KOPT-K1 (cell line): Measurements from ENCODE around the gene LTF.
"Not testable (repeated sequence)": the region's sequence is repeated elsewhere in the genome, so short reads cannot be mapped to it uniquely, and the experiment has no call there.

Experiments used
- H3K27ac ChIP-seq: fragments of 200-600 bp; sonication (generic); 2 replicates; pipeline ENCODE4 v1.5.1; 2016; ENCODE audit warnings: antibody characterized with exemption, mild to moderate bottlenecking, low read depth, low read length; ENCODE audit not compliant: poor library complexity, severe bottlenecking
- H3K36me3 ChIP-seq: fragments of 200-600 bp; sonication (generic); 2 replicates; pipeline ENCODE4 v1.5.1; 2017; ENCODE audit warnings: antibody characterized with exemption, mild to moderate bottlenecking, low read length, moderate library complexity; ENCODE audit not compliant: insufficient read depth
- H3K9me3 ChIP-seq: fragments of 200-600 bp; sonication (generic); 2 replicates; pipeline ENCODE4 v1.5.1; 2017; ENCODE audit warnings: antibody characterized with exemption, low read length, mild to moderate bottlenecking; ENCODE audit not compliant: insufficient read depth, poor library complexity, severe bottlenecking

LTF gene

GRCh38 chr3:46447228-46447985 is 17.3 kb downstream of the LTF start:
- H3K9me3 ChIP-seq, result no peaks in the 10 kb centered on the region

GRCh38 chr3:46442576-46443530 is 21.9 kb downstream of the LTF start:
- Histone ChIP-seq H3K27ac (peak overlapping the region; percentile 2), H3K9me3 (no peaks in the 10 kb centered on the region)

More at GRCh38 chr3:46447228-46447985, 17.3 kb downstream of the LTF start:
- no peak overlapping the region for H3K27ac ChIP-seq
- no peaks in the 10 kb centered on the region for H3K36me3 ChIP-seq

GRCh38 chr3:46440531-46441294 is 24.0 kb downstream of the LTF start:
- Histone ChIP-seq H3K27ac (peak overlapping the region; percentile 50), H3K9me3 (no peaks in the 10 kb centered on the region), H3K36me3 (no peaks in the 10 kb centered on the region)

More at GRCh38 chr3:46442576-46443530, 21.9 kb downstream of the LTF start:
- no peaks in the 10 kb centered on the region for H3K36me3 ChIP-seq

GRCh38 chr3:46438831-46439230 is 25.9 kb downstream of the LTF start:
- no peaks in the 10 kb centered on the region for H3K36me3 ChIP-seq
- H3K27ac ChIP-seq, result no peak overlapping the region
- no peaks in the 10 kb centered on the region for H3K9me3 ChIP-seq

- H3K36me3 ChIP-seq, result no peaks in the 10 kb centered on the region
- H3K9me3 ChIP-seq, result peaks cover 22% of the 10 kb centered on the region
- H3K27ac ChIP-seq, result no peak overlapping the region
These were observed 29.5 kb downstream of the LTF start for GRCh38 chr3:46435081-46435726.

- peaks cover 22% of the 10 kb centered on the region for H3K9me3 ChIP-seq
- no peaks in the 10 kb centered on the region for H3K36me3 ChIP-seq
- H3K27ac ChIP-seq, result peak overlapping the region; percentile 44
These were observed 30.9 kb downstream of the LTF start for GRCh38 chr3:46433841-46434240.

- H3K9me3 ChIP-seq, result peaks cover 22% of the 10 kb centered on the region
- not testable (repeated sequence) for H3K36me3 ChIP-seq
- peak overlapping the region; percentile 44 for H3K27ac ChIP-seq
These were observed 31.6 kb downstream of the LTF start for GRCh38 chr3:46433118-46433517.

GRCh38 chr3:46431905-46432304 is 32.8 kb downstream of the LTF start:
- peaks cover 22% of the 10 kb centered on the region for H3K9me3 ChIP-seq
- H3K27ac ChIP-seq, H3K36me3 ChIP-seq: not testable (repeated sequence)

- H3K27ac ChIP-seq, H3K36me3 ChIP-seq: not testable (repeated sequence)
- peaks cover 22% of the 10 kb centered on the region for H3K9me3 ChIP-seq
These were observed 33.8 kb downstream of the LTF start for GRCh38 chr3:46430879-46431278.

- Histone ChIP-seq H3K27ac (no peak overlapping the region), H3K36me3 (no peaks in the 10 kb centered on the region), H3K9me3 (peaks cover 22% of the 10 kb centered on the region)
These were observed 35.0 kb downstream of the LTF start for GRCh38 chr3:46429671-46430070.

GRCh38 chr3:46429250-46429649 is 35.5 kb downstream of the LTF start:
- Histone ChIP-seq H3K9me3 (peaks cover 22% of the 10 kb centered on the region), H3K36me3 (no peaks in the 10 kb centered on the region), H3K27ac (no peak overlapping the region)

- H3K36me3 ChIP-seq, result no peaks in the 10 kb centered on the region
- peaks cover 21% of the 10 kb centered on the region for H3K9me3 ChIP-seq
- no peak overlapping the region for H3K27ac ChIP-seq
These were observed 36.5 kb downstream of the LTF start for GRCh38 chr3:46427916-46428833.

GRCh38 chr3:46427404-46427803 is 37.3 kb downstream of the LTF start:
- H3K9me3 ChIP-seq, result peaks cover 14% of the 10 kb centered on the region
- not testable (repeated sequence) for H3K36me3 ChIP-seq, H3K27ac ChIP-seq

- not testable (repeated sequence) for H3K9me3 ChIP-seq, H3K36me3 ChIP-seq
- H3K27ac ChIP-seq, result peak overlapping the region; percentile 19
These were observed 38.2 kb downstream of the LTF start for GRCh38 chr3:46426476-46426875.
